ENCODE results near the gene CDC25B. TPM values are rescaled to one million over a fixed set of nuclear protein-coding genes. Genes with fewer than 3 reads are reported as not detected.

CDC25B gene
- total RNA-seq, 1 donor from 2014 or later: 46.5 TPM

GRCh38 chr20:3765171-3765882 is 30.8 kb upstream of the CDC25B start:
- H3K4me1 Mint-ChIP-seq: peaks cover 49% of the 10 kb centered on the region
- H3K27me3 Mint-ChIP-seq (ENCODE audit: low read depth): no peaks in the 10 kb centered on the region
- H3K4me3 Mint-ChIP-seq: peak overlapping the region; percentile 88
- H3K9me3 Mint-ChIP-seq: no peaks in the 10 kb centered on the region
- peak overlapping the region; percentile 96 for H3K27ac Mint-ChIP-seq (ENCODE audit: unreplicated experiment)
- no peak for DNase-seq (ENCODE audit: low read depth, low spot score)
- no peaks in the 10 kb centered on the region for H3K36me3 Mint-ChIP-seq (ENCODE audit: low read depth)
- no peak for TF ChIP-seq CTCF (conservative IDR thresholded peaks at IDR 0.05)

GRCh38 chr20:3766422-3767109 is 29.5 kb upstream of the CDC25B start:
- no peaks in the 10 kb centered on the region for H3K36me3 Mint-ChIP-seq (ENCODE audit: low read depth)
- H3K4me3 Mint-ChIP-seq: peak overlapping the region; percentile 88
- H3K27ac Mint-ChIP-seq (ENCODE audit: unreplicated experiment): peak overlapping the region; percentile 27
- TF ChIP-seq CTCF (conservative IDR thresholded peaks at IDR 0.05): no peak
- H3K9me3 Mint-ChIP-seq: no peaks in the 10 kb centered on the region
- peaks cover 39% of the 10 kb centered on the region for H3K4me1 Mint-ChIP-seq
- H3K27me3 Mint-ChIP-seq (ENCODE audit: low read depth): no peaks in the 10 kb centered on the region
- DNase-seq (ENCODE audit: low read depth, low spot score): no peak

GRCh38 chr20:3767110-3767426 is 29.0 kb upstream of the CDC25B start:
- DNase-seq (ENCODE audit: low read depth, low spot score): no peak
- Mint-ChIP-seq H3K27ac (ENCODE audit: unreplicated experiment) (no peak overlapping the region), H3K4me1 (peaks cover 36% of the 10 kb centered on the region), H3K36me3 (ENCODE audit: low read depth) (no peaks in the 10 kb centered on the region), H3K27me3 (ENCODE audit: low read depth) (no peaks in the 10 kb centered on the region), H3K4me3 (peak overlapping the region; percentile 88), H3K9me3 (no peaks in the 10 kb centered on the region)
- no peak for TF ChIP-seq CTCF (conservative IDR thresholded peaks at IDR 0.05)

GRCh38 chr20:3767427-3768341 is 28.4 kb upstream of the CDC25B start, which contains the start of gene ADISSP:
TSS of gene ADISSP (minus strand) at chr20:3767753. CDS start at chr20:3760100, 7,653 bp downstream.
- H3K27me3 Mint-ChIP-seq (ENCODE audit: low read depth): peaks cover 5% of the 10 kb centered on the region
- peak within 1 kb of the TSS; percentile 95 for H3K4me3 Mint-ChIP-seq
- H3K27ac Mint-ChIP-seq (ENCODE audit: unreplicated experiment): peak within 1 kb of the TSS; percentile 99
- TF ChIP-seq CTCF (conservative IDR thresholded peaks at IDR 0.05): no peak
- no peaks in the 10 kb centered on the region for H3K9me3 Mint-ChIP-seq
- peaks cover 36% of the 10 kb centered on the region for H3K4me1 Mint-ChIP-seq
- peak; percentile 92 for DNase-seq (ENCODE audit: low read depth, low spot score)
- H3K36me3 Mint-ChIP-seq (ENCODE audit: low read depth): no peaks in the 10 kb centered on the region

GRCh38 chr20:3768342-3769130 is 27.6 kb upstream of the CDC25B start:
- Mint-ChIP-seq H3K4me3 (peak overlapping the region; percentile 95), H3K4me1 (peaks cover 36% of the 10 kb centered on the region), H3K27ac (ENCODE audit: unreplicated experiment) (peak overlapping the region; percentile 99), H3K9me3 (no peaks in the 10 kb centered on the region), H3K27me3 (ENCODE audit: low read depth) (peaks cover 5% of the 10 kb centered on the region), H3K36me3 (ENCODE audit: low read depth) (no peaks in the 10 kb centered on the region)
- TF ChIP-seq CTCF (conservative IDR thresholded peaks at IDR 0.05): peak; percentile 68
- peak; percentile 69 for DNase-seq (ENCODE audit: low read depth, low spot score)
